ENCODE data around the gene AOC2.
"Not testable (repeated sequence)": the region's sequence is repeated elsewhere in the genome, so short reads cannot be mapped to it uniquely, and the experiment has no call there.

The AOC2 gene

DNA sequence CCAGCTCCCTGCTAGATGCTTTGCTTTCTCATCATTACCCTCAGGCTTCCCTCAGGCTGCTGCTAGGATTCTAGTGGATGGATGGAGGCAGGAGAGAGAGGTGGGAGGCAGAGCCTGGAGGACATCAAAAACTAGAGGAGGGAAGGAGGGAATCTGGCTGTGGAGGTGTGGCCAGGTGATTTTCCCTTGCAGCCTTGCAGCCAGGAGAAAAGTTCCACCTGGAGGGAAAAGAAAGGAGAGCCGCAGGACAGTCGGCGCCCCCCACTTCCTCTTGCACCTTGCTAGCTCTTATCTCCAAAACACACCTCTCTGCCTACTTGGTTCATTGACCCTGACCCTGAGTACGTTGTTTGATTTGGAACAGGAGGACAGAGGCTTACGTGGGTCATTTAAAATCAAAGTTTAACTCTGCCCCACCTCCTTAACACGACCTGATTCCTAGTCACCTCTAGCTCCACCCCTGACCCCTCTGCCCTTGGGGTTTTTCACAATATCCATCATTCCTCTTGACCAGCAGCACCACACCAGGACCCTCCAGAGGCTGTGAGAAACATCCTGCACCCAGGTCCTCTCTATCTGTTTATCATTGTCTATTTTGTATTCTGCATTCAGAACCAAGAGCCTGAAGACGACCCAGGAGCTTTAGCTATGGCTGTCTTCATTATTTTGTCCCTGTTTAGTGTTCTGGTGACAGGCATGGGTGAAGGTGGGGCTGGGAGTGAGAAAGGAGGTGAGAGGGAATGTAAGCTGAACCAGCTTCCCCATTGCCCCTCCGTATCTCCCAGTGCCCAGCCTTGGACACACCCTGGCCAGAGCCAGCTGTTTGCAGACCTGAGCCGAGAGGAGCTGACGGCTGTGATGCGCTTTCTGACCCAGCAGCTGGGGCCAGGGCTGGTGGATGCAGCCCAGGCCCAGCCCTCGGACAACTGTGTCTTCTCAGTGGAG lies 22.5 kb downstream of the AOC2 start:
- H3K36me3 ChIP-seq (ENCODE audit: insufficient read depth, low read length), result no peaks in the 10 kb centered on the region
- no peaks in the 10 kb centered on the region for H3F3A ChIP-seq (ENCODE audit: low read depth)
- H3K27me3 ChIP-seq (ENCODE audit: insufficient read depth, low read length, poor library complexity, severe bottlenecking), result no peaks in the 10 kb centered on the region
- no peak overlapping the region for H2AFZ ChIP-seq (ENCODE audit: low read length)
- no peaks in the 10 kb centered on the region for H4K20me1 ChIP-seq (ENCODE audit: insufficient read depth, low read length, poor library complexity, severe bottlenecking)
- TF ChIP-seq EZH2phosphoT487 (IDR thresholded peaks at IDR 0.05; ENCODE audit: borderline replicate concordance), result no peak
- TF ChIP-seq, protein P1, sequence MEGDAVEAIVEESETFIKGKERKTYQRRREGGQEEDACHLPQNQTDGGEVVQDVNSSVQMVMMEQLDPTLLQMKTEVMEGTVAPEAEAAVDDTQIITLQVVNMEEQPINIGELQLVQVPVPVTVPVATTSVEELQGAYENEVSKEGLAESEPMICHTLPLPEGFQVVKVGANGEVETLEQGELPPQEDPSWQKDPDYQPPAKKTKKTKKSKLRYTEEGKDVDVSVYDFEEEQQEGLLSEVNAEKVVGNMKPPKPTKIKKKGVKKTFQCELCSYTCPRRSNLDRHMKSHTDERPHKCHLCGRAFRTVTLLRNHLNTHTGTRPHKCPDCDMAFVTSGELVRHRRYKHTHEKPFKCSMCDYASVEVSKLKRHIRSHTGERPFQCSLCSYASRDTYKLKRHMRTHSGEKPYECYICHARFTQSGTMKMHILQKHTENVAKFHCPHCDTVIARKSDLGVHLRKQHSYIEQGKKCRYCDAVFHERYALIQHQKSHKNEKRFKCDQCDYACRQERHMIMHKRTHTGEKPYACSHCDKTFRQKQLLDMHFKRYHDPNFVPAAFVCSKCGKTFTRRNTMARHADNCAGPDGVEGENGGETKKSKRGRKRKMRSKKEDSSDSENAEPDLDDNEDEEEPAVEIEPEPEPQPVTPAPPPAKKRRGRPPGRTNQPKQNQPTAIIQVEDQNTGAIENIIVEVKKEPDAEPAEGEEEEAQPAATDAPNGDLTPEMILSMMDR (conservative IDR thresholded peaks at IDR 0.05; ENCODE audit: low read length), result no peak
- no peak overlapping the region for H3K9ac ChIP-seq (ENCODE audit: low read depth, low read length, poor library complexity, severe bottlenecking)
- no peak overlapping the region for H3K4me3 ChIP-seq (ENCODE audit: low read length, poor library complexity, severe bottlenecking)
- H3K79me2 ChIP-seq (ENCODE audit: insufficient read depth, low read length), result no peaks in the 10 kb centered on the region
- no peaks in the 10 kb centered on the region for H3K4me1 ChIP-seq (ENCODE audit: insufficient read depth, low read length, poor library complexity, severe bottlenecking)
- H3K9me2 ChIP-seq (replicated peaks; ENCODE audit: low read depth, low read length), result no peaks in the 10 kb centered on the region
- no peaks in the 10 kb centered on the region for H3K9me3 ChIP-seq (ENCODE audit: insufficient read depth, low read depth, low read length)
- H3K4me2 ChIP-seq (ENCODE audit: low read depth, low read length, poor library complexity, severe bottlenecking), result no peak overlapping the region

DNA sequence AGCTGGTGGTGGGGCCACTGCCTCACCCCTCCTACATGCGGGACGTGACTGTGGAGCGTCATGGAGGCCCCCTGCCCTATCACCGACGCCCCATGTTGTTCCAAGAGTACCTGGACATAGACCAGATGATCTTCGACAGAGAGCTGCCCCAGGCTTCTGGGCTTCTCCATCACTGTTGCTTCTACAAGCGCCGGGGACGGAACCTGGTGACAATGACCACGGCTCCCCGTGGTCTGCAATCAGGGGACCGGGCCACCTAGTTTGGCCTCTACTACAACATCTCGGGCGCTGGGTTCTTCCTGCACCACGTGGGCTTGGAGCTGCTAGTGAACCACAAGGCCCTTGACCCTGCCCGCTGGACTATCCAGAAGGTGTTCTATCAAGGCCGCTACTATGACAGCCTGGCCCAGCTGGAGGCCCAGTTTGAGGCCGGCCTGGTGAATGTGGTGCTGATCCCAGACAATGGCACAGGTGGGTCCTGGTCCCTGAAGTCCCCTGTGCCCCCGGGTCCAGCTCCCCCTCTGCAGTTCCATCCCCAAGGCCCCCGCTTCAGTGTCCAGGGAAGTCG lies 23.4 kb downstream of the AOC2 start:
- H3F3A ChIP-seq (ENCODE audit: low read depth); H3K9me3 ChIP-seq (ENCODE audit: insufficient read depth, low read depth, low read length); H4K20me1 ChIP-seq (ENCODE audit: insufficient read depth, low read length, poor library complexity, severe bottlenecking); H3K79me2 ChIP-seq (ENCODE audit: insufficient read depth, low read length); H3K4me2 ChIP-seq (ENCODE audit: low read depth, low read length, poor library complexity, severe bottlenecking); H3K27me3 ChIP-seq (ENCODE audit: insufficient read depth, low read length, poor library complexity, severe bottlenecking); H3K9ac ChIP-seq (ENCODE audit: low read depth, low read length, poor library complexity, severe bottlenecking); H3K9me2 ChIP-seq (replicated peaks; ENCODE audit: low read depth, low read length); H3K4me3 ChIP-seq (ENCODE audit: low read length, poor library complexity, severe bottlenecking); H3K36me3 ChIP-seq (ENCODE audit: insufficient read depth, low read length); H2AFZ ChIP-seq (ENCODE audit: low read length); H3K4me1 ChIP-seq (ENCODE audit: insufficient read depth, low read length, poor library complexity, severe bottlenecking): not testable (repeated sequence)

DNA sequence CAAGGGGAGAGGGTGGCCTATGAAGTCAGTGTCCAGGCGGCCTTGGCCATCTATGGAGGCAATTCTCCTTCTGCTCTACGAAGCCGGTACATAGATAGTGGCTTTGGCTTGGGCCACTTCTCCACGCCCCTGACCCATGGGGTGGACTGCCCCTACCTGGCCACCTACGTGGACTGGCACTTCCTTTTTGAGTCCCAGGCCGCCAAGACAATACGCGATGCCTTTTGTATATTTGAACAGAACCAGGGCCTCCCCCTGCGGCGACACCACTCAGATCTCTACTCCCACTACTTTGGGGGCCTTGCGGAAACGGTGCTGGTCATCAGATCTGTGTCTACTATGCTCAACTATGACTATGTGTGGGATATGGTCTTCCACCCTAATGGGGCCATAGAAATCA lies 24.0 kb downstream of the AOC2 start:
- no peaks in the 10 kb centered on the region for H3K79me2 ChIP-seq (ENCODE audit: insufficient read depth, low read length)
- H3K4me2 ChIP-seq (ENCODE audit: low read depth, low read length, poor library complexity, severe bottlenecking), result no peak overlapping the region
- H3K9me2 ChIP-seq (replicated peaks; ENCODE audit: low read depth, low read length), result no peaks in the 10 kb centered on the region
- H3K9me3 ChIP-seq (ENCODE audit: insufficient read depth, low read depth, low read length), result no peaks in the 10 kb centered on the region
- H3K4me3 ChIP-seq (ENCODE audit: low read length, poor library complexity, severe bottlenecking), result no peak overlapping the region
- H3K4me1 ChIP-seq (ENCODE audit: insufficient read depth, low read length, poor library complexity, severe bottlenecking), result no peaks in the 10 kb centered on the region
- H2AFZ ChIP-seq (ENCODE audit: low read length), result no peak overlapping the region
- H4K20me1 ChIP-seq (ENCODE audit: insufficient read depth, low read length, poor library complexity, severe bottlenecking), result no peaks in the 10 kb centered on the region
- H3K36me3 ChIP-seq (ENCODE audit: insufficient read depth, low read length), result no peaks in the 10 kb centered on the region
- TF ChIP-seq, protein P1 (conservative IDR thresholded peaks at IDR 0.05; ENCODE audit: low read length), result no peak
- TF ChIP-seq EZH2phosphoT487 (IDR thresholded peaks at IDR 0.05; ENCODE audit: borderline replicate concordance), result no peak
- H3F3A ChIP-seq (ENCODE audit: low read depth), result no peaks in the 10 kb centered on the region
- no peak overlapping the region for H3K9ac ChIP-seq (ENCODE audit: low read depth, low read length, poor library complexity, severe bottlenecking)
- no peaks in the 10 kb centered on the region for H3K27me3 ChIP-seq (ENCODE audit: insufficient read depth, low read length, poor library complexity, severe bottlenecking)
